H1 (cell line): ENCODE results near the gene S100A10. TPM values are rescaled to one million over a fixed set of nuclear protein-coding genes. Genes with fewer than 3 reads are reported as not detected.

Experiments used
- CTCF ChIA-PET: fragments of 300-600 bp; sonication (Branson Sonifier 250); formaldehyde crosslinking; loops from one replicate; lab custom pipeline; 2021; ENCODE audit not compliant: partially characterized antibody; lab: Charles Lee
- POLR2A ChIA-PET: fragments of 300-600 bp; sonication (Branson Sonifier 250); formaldehyde crosslinking; loops from one replicate; lab custom pipeline; 2021; ENCODE audit warnings: inconsistent platforms; ENCODE audit not compliant: partially characterized antibody; lab: Charles Lee
- DNase-seq, 2 experiments: peaks; one replicate each; pipeline versions ENCODE4 v3.0.0 to v3.0.0-alpha.2; 2010 to 2022; ENCODE audit warnings: low spot score in 2 of 2, low read depth in 1 of 2, mixed read lengths in 1 of 2
- FAIRE-seq: peaks from 2 replicates; lab custom pipeline; 2011; peaks lifted over from hg19 to GRCh38; lab: Jason Lieb, UNC
- H2AFZ ChIP-seq: 2 replicates; pipeline ENCODE4 v1.8.1; 2012; ENCODE audit warnings: low read length, inconsistent platforms
- H2AK5ac ChIP-seq: 2 replicates; pipeline ENCODE4 v1.6.1; 2013; ENCODE audit warnings: low read depth, low read length
- H2BK120ac ChIP-seq: replicated peaks from 2 replicates; pipeline ENCODE3; 2013; ENCODE audit warnings: low read depth, low read length, inconsistent platforms
- H2BK12ac ChIP-seq: 2 replicates; pipeline ENCODE4 v1.6.1; 2013; ENCODE audit warnings: low read depth, low read length
- H2BK15ac ChIP-seq: 2 replicates; pipeline ENCODE4 v1.6.1; 2013; ENCODE audit warnings: low read length
- H2BK20ac ChIP-seq: 2 replicates; pipeline ENCODE4 v1.6.1; 2013; ENCODE audit warnings: low read length
- H2BK5ac ChIP-seq: 2 replicates; pipeline ENCODE4 v1.6.1; 2013; ENCODE audit warnings: low read depth, low read length
- H3K14ac ChIP-seq: 2 replicates; pipeline ENCODE4 v1.6.1; 2013; ENCODE audit warnings: inconsistent platforms; ENCODE audit not compliant: insufficient read length
- H3K18ac ChIP-seq: 2 replicates; pipeline ENCODE4 v1.6.1; 2013; ENCODE audit warnings: low read length; ENCODE audit errors: extremely low read depth
- H3K23ac ChIP-seq: 2 replicates; pipeline ENCODE4 v1.6.1; 2013; ENCODE audit warnings: inconsistent platforms; ENCODE audit not compliant: insufficient read length
- H3K23me2 ChIP-seq: 2 replicates; pipeline ENCODE4 v1.6.1; 2013; ENCODE audit warnings: low read depth, low read length
- H3K27ac ChIP-seq: 2 replicates; pipeline ENCODE4 v1.6.1; 2011; ENCODE audit warnings: low read depth, low read length, inconsistent platforms
- H3K27me3 ChIP-seq, 4 experiments: replicated peaks in 1 of 4; 1 replicate in 1 of 4; 2 replicates in 3 of 4; pipeline versions ENCODE4 v1.6.1 to v1.8.1; 2011 to 2013; ENCODE audit warnings: low read length in 3 of 4, mild to moderate bottlenecking in 3 of 4, inconsistent platforms in 2 of 4, mixed read lengths in 2 of 4, moderate library complexity in 1 of 4; ENCODE audit not compliant: control insufficient read depth in 3 of 4, insufficient read depth in 3 of 4; ENCODE audit errors: extremely low read depth in 1 of 4
- H3K36me3 ChIP-seq, 4 experiments: 2 replicates each; pipeline versions ENCODE4 v1.6.1 to v1.8.1; 2011 to 2013; ENCODE audit warnings: mild to moderate bottlenecking in 4 of 4, low read length in 3 of 4, moderate library complexity in 2 of 4, control low read depth in 1 of 4, inconsistent platforms in 1 of 4; ENCODE audit not compliant: insufficient read depth in 4 of 4, control insufficient read depth in 2 of 4
- H3K4ac ChIP-seq: replicated peaks from 2 replicates; pipeline ENCODE3; 2013; ENCODE audit warnings: low read length, low read depth, mixed read lengths, inconsistent platforms; ENCODE audit not compliant: insufficient read length
- H3K4me1 ChIP-seq, 4 experiments: replicated peaks in 1 of 4; 1 replicate in 1 of 4; 2 replicates in 3 of 4; pipeline versions ENCODE4 v1.6.1 to v1.8.1; 2011 to 2013; ENCODE audit warnings: low read length in 3 of 4, inconsistent platforms in 2 of 4, mixed read lengths in 1 of 4; ENCODE audit not compliant: insufficient read depth in 4 of 4, control insufficient read depth in 3 of 4
- H3K4me2 ChIP-seq, 2 experiments: 2 replicates each; pipeline versions ENCODE4 v1.6.1 to v1.8.1; 2011 to 2013; ENCODE audit warnings: low read depth in 2 of 2, low read length in 2 of 2, control low read depth in 1 of 2, inconsistent platforms in 1 of 2, mild to moderate bottlenecking in 1 of 2; ENCODE audit not compliant: insufficient read depth in 1 of 2
- H3K4me3 ChIP-seq, 4 experiments: fragments of 200-600, 300-600 bp in 1 of 4; sonication (generic), shearing (Covaris generic), sonication (Bioruptor Twin) in 1 of 4; 2 replicates each; pipeline versions ENCODE4 v1.5.1 to v1.8.1; 2011 to 2016; ENCODE audit warnings: low read length in 4 of 4, low read depth in 3 of 4, control low read depth in 2 of 4, inconsistent platforms in 2 of 4, mild to moderate bottlenecking in 2 of 4, mixed read lengths in 1 of 4, moderate library complexity in 1 of 4; ENCODE audit not compliant: insufficient read depth in 2 of 4; ENCODE audit errors: extremely low read depth in 1 of 4
- H3K56ac ChIP-seq: replicated peaks from 2 replicates; pipeline ENCODE3; 2013; ENCODE audit warnings: low read depth, mild to moderate bottlenecking, mixed read lengths, low read length, inconsistent platforms; ENCODE audit not compliant: insufficient read length
- H3K79me1 ChIP-seq: 2 replicates; pipeline ENCODE4 v1.6.1; 2013; ENCODE audit warnings: low read depth, low read length, control low read depth
- H3K79me2 ChIP-seq, 2 experiments: 2 replicates each; pipeline versions ENCODE4 v1.6.1 to v1.8.1; 2012 to 2013; ENCODE audit warnings: low read length in 2 of 2, mild to moderate bottlenecking in 2 of 2, inconsistent platforms in 1 of 2; ENCODE audit not compliant: insufficient read depth in 2 of 2, control insufficient read depth in 1 of 2
- H3K9ac ChIP-seq, 4 experiments: replicated peaks in 1 of 4; 1 replicate in 1 of 4; 2 replicates in 3 of 4; pipeline versions ENCODE4 v1.6.1 to v1.8.1; 2011 to 2013; ENCODE audit warnings: low read depth in 3 of 4, low read length in 3 of 4, control low read depth in 2 of 4, mild to moderate bottlenecking in 2 of 4, moderate library complexity in 2 of 4, inconsistent platforms in 1 of 4; ENCODE audit errors: extremely low read depth in 1 of 4
- H3K9me3 ChIP-seq, 2 experiments: 2 replicates each; pipeline versions ENCODE4 v1.6.1 to v1.8.1; 2012 to 2013; ENCODE audit warnings: mild to moderate bottlenecking in 2 of 2, moderate library complexity in 2 of 2, control low read depth in 1 of 2, inconsistent platforms in 1 of 2, low read depth in 1 of 2, low read length in 1 of 2, mixed read lengths in 1 of 2; ENCODE audit not compliant: insufficient read depth in 2 of 2
- H4K20me1 ChIP-seq, 2 experiments: replicated peaks in 1 of 2; 2 replicates each; pipeline versions ENCODE3 to v1.8.1; 2011 to 2013; ENCODE audit warnings: inconsistent platforms in 2 of 2, low read length in 2 of 2, mild to moderate bottlenecking in 1 of 2; ENCODE audit not compliant: insufficient read depth in 2 of 2, control insufficient read depth in 1 of 2
- H4K5ac ChIP-seq: 2 replicates; pipeline ENCODE4 v1.6.1; 2013; ENCODE audit warnings: low read length, low read depth, mixed read lengths, inconsistent platforms; ENCODE audit not compliant: insufficient read length
- H4K8ac ChIP-seq: 2 replicates; pipeline ENCODE4 v1.8.0; 2013; ENCODE audit warnings: mild to moderate bottlenecking, moderate library complexity, low read length, inconsistent platforms; ENCODE audit not compliant: insufficient read depth; ENCODE audit errors: extremely low read depth
- H4K91ac ChIP-seq: replicated peaks from 2 replicates; pipeline ENCODE3; 2013; ENCODE audit warnings: low read length, mixed read lengths, inconsistent platforms; ENCODE audit not compliant: insufficient read length
- ASH2L ChIP-seq: fragments of 200-600, 300-600 bp; sonication (generic); IDR thresholded peaks from one replicate; pipeline ENCODE4 v1.7.1; 2017; ENCODE audit warnings: low read length
- BACH1 ChIP-seq: IDR thresholded peaks from 2 replicates; pipeline ENCODE4 v1.6.1; 2012; ENCODE audit warnings: low read length, improper control_type of control experiment
- BRCA1 ChIP-seq: IDR thresholded peaks from 2 replicates; pipeline ENCODE4 v1.6.1; 2012; ENCODE audit warnings: low read depth, low read length, improper control_type of control experiment
- EP300 ChIP-seq, 2 experiments: IDR thresholded peaks; 1 replicate in 1 of 2; 2 replicates in 1 of 2; pipeline ENCODE4 v1.6.1; 2011 to 2012; ENCODE audit warnings: low read depth in 2 of 2, low read length in 2 of 2, mild to moderate bottlenecking in 2 of 2, borderline replicate concordance in 1 of 2, inconsistent platforms in 1 of 2, moderate library complexity in 1 of 2
- PHF8 ChIP-seq: fragments of 200-600 bp; sonication (generic); conservative IDR thresholded peaks from 2 replicates; pipeline ENCODE4 v1.7.1; 2012; ENCODE audit warnings: low read depth, mild to moderate bottlenecking, inconsistent platforms, low read length, moderate library complexity
- RAD21 ChIP-seq, 2 experiments: IDR thresholded peaks in 1 of 2; conservative IDR thresholded peaks in 1 of 2; 2 replicates each; pipeline ENCODE4 v1.6.1; 2011; ENCODE audit warnings: low read depth in 2 of 2, low read length in 2 of 2, improper control_type of control experiment in 1 of 2, inconsistent platforms in 1 of 2, mild to moderate bottlenecking in 1 of 2, moderate library complexity in 1 of 2
- RBBP5 ChIP-seq: IDR thresholded peaks from 2 replicates; pipeline ENCODE4 v1.7.1; 2012; ENCODE audit warnings: low read depth, mild to moderate bottlenecking, inconsistent platforms, low read length, moderate library complexity, borderline replicate concordance
- SAP30 ChIP-seq: fragments of 300-600 bp; sonication (generic); IDR thresholded peaks from 2 replicates; pipeline ENCODE4 v1.7.1; 2012; ENCODE audit warnings: low read length, moderate library complexity, mild to moderate bottlenecking, inconsistent platforms; ENCODE audit not compliant: insufficient read depth, insufficient replicate concordance
- SIN3A ChIP-seq, 2 experiments: IDR thresholded peaks in 1 of 2; conservative IDR thresholded peaks in 1 of 2; 2 replicates each; pipeline ENCODE4 v1.6.1; 2011 to 2012; ENCODE audit warnings: low read length in 2 of 2, improper control_type of control experiment in 1 of 2, low read depth in 1 of 2, mild to moderate bottlenecking in 1 of 2
- SIRT6 ChIP-seq: IDR thresholded peaks from one replicate; pipeline ENCODE4 v1.7.1; 2012; ENCODE audit warnings: low read length, inconsistent platforms
- SRF ChIP-seq: IDR thresholded peaks from 2 replicates; pipeline ENCODE4 v1.6.1; 2011; ENCODE audit warnings: mild to moderate bottlenecking, low read depth, low read length, moderate library complexity
- TAF1 ChIP-seq: IDR thresholded peaks from 2 replicates; pipeline ENCODE4 v1.6.1; 2011; ENCODE audit warnings: mild to moderate bottlenecking, low read depth, low read length
- YY1 ChIP-seq: IDR thresholded peaks from 2 replicates; pipeline ENCODE4 v1.6.1; 2011; ENCODE audit warnings: low read depth, mild to moderate bottlenecking, low read length
- WGBS, 2 experiments: shearing (Covaris generic) in 1 of 2; methylation state at CpG; one replicate each; pipeline versions ENCODE4 v1.1.6 to v1.1.7; 2013 to 2015; ENCODE audit warnings: low lambda C conversion rate in 2 of 2, mixed read lengths in 2 of 2, inconsistent platforms in 1 of 2, low coverage in 1 of 2, missing lambda C conversion rate in 1 of 2; ENCODE audit not compliant: insufficient replicate concordance in 2 of 2, insufficient coverage in 1 of 2, insufficient read length in 1 of 2; ENCODE audit errors: extremely low coverage in 1 of 2, missing lambda C conversion rate in 1 of 2; 5-methylcytosine and 5-hydroxymethylcytosine counted together
- polyA plus RNA-seq, 7 experiments: library from polyadenylated mRNA; depleted of rRNA in 3 of 7; stranded (reverse) in 5 of 7; unstranded in 2 of 7; fragments of >200 nt in 5 of 7; fragments of 200-250 nt in 2 of 7; gene quantifications; 1 replicate in 5 of 7; 2 replicates in 1 of 7; 4 replicates in 1 of 7; pipeline versions ENCODE4 v1.2.1 to v1.2.3, GENCODE V29; 2011 to 2013; ENCODE audit warnings: missing spikeins in 2 of 7, mixed read lengths in 2 of 7
- total RNA-seq: library from RNA; stranded (reverse); fragmentation: NEBNext Ultra II Directional; extraction: Animal tissue kit (Norgen Biotek cat#: 25700); gene quantifications from 2 replicates; pipeline ENCODE4 v1.2.1, GENCODE V29; 2021

S100A10 gene
- total and polyA plus RNA-seq, 2 of the 8 experiments (the other 6 are each of a cell fraction or from before 2014, with no cell fraction given) = 23.9 to 231 TPM

GRCh38 chr1:151936653-151937052 is 57.0 kb downstream of the S100A10 start:
- Histone ChIP-seq H3K14ac (no peak overlapping the region), H3K4me2 (no peak overlapping the region), H3K27me3 (no peaks in the 10 kb centered on the region), H2BK5ac (no peak overlapping the region), H2BK15ac (no peak overlapping the region), H3K23me2 (no peaks in the 10 kb centered on the region; the same call in 1 of the 2 replicates), H3K4ac (no peak overlapping the region), H3K9me3 (no peaks in the 10 kb centered on the region), H4K8ac (no peak overlapping the region), H2BK20ac (no peak overlapping the region), H4K91ac (no peak overlapping the region), H3K36me3 (no peaks in the 10 kb centered on the region), H3K79me2 (no peaks in the 10 kb centered on the region), H3K56ac (no peak overlapping the region), H3K4me3 (no peak overlapping the region), H3K27ac (no peak overlapping the region), H4K5ac (no peak overlapping the region), H2BK12ac (no peak overlapping the region), H2AFZ (no peak overlapping the region), H3K9ac (no peak overlapping the region), H3K23ac (no peak overlapping the region), H3K79me1 (no peaks in the 10 kb centered on the region), H3K4me1 (no peaks in the 10 kb centered on the region), H4K20me1 (no peaks in the 10 kb centered on the region), H2AK5ac (no peak overlapping the region), H2BK120ac (no peak overlapping the region), H3K18ac (no peak overlapping the region)
- no peak for TF ChIP-seq TAF1
- no peak for TF ChIP-seq PHF8
- no peak for TF ChIP-seq RAD21 (IDR thresholded peaks at IDR 0.05 in 1 of 2, conservative IDR thresholded peaks at IDR 0.05 in 1 of 2; ENCODE audit: low read depth in 2 of 2, low read length in 2 of 2)
- no peak for TF ChIP-seq ASH2L
- TF ChIP-seq BRCA1 = no peak
- no peak for TF ChIP-seq SIN3A (conservative IDR thresholded peaks at IDR 0.05 in 1 of 2, IDR thresholded peaks at IDR 0.05 in 1 of 2; ENCODE audit: low read depth in 1 of 2, low read length in 2 of 2)
- no peak for TF ChIP-seq RBBP5
- no peak for TF ChIP-seq SIRT6
- no peak for TF ChIP-seq BACH1
- no peak for TF ChIP-seq EP300 (IDR thresholded peaks at IDR 0.05; ENCODE audit: borderline replicate concordance in 1 of 2, low read depth in 2 of 2, low read length in 2 of 2)
- no peak for TF ChIP-seq SRF
- TF ChIP-seq YY1 = no peak
- TF ChIP-seq SAP30 = no peak
- 58 to 100% methylated on average over 2 to 7 of the region's 7 CpGs for WGBS, 2 experiments
- DNase-seq (no peak), FAIRE-seq (no peak)
- ChIA-PET CTCF (interaction anchor here (0.6 to 11.3 kb wide), 21 partner anchors 9 to 1204 kb away, joined by 3 to 180 read pairs (median 7); partner anchors contain the start of gene S100A10), POLR2A (interaction anchor here (1.3 kb wide), 1 partner anchor 29 kb away, joined by 3 read pairs; no protein-coding TSS in a partner anchor)
